Activated T-cell treated with anti-CD3 and anti-CD28 coated beads for 1 hour (primary cell): ENCODE data around the gene TNNI3K.

ENCODE experiments used
- DNase-seq: peaks from one replicate; pipeline ENCODE4 v3.0.0-alpha.2; 2020; ENCODE audit warnings: low read depth

Gene TNNI3K

GRCh38 chr1:74434321-74434720 is 199.1 kb downstream of the TNNI3K start:
- DNase-seq: no peak

- DNase-seq: no peak
Observed at GRCh38 chr1:74436078-74436477, 200.9 kb downstream of the TNNI3K start.

GRCh38 chr1:74437035-74437434 is 201.8 kb downstream of the TNNI3K start:
- DNase-seq: no peak

GRCh38 chr1:74452035-74452434 is 216.8 kb downstream of the TNNI3K start:
- no peak for DNase-seq

GRCh38 chr1:74453277-74453676 is 218.1 kb downstream of the TNNI3K start:
- no peak for DNase-seq

- DNase-seq: no peak
Observed at GRCh38 chr1:74455390-74455789, 220.2 kb downstream of the TNNI3K start.

- DNase-seq: no peak
Observed at GRCh38 chr1:74457253-74457652, 222.1 kb downstream of the TNNI3K start.

- DNase-seq: no peak
Observed at GRCh38 chr1:74463333-74463988, 228.3 kb downstream of the TNNI3K start.

GRCh38 chr1:74464037-74464436 is 228.8 kb downstream of the TNNI3K start:
- no peak for DNase-seq

GRCh38 chr1:74465193-74465681 is 230.1 kb downstream of the TNNI3K start:
- DNase-seq: no peak

- DNase-seq: no peak
Observed at GRCh38 chr1:74467786-74468377, 232.7 kb downstream of the TNNI3K start.

GRCh38 chr1:74468982-74469603 is 233.9 kb downstream of the TNNI3K start:
- no peak for DNase-seq

GRCh38 chr1:74470251-74470650 is 235.1 kb downstream of the TNNI3K start:
- DNase-seq: no peak

GRCh38 chr1:74470936-74471335 is 235.7 kb downstream of the TNNI3K start:
- DNase-seq: no peak

- DNase-seq: no peak
Observed at GRCh38 chr1:74471470-74471869, 236.3 kb downstream of the TNNI3K start.

GRCh38 chr1:74474585-74474984 is 239.4 kb downstream of the TNNI3K start:
- no peak for DNase-seq

- no peak for DNase-seq
Observed at GRCh38 chr1:74478979-74479378, 243.8 kb downstream of the TNNI3K start.

- DNase-seq: no peak
Observed at GRCh38 chr1:74480068-74480467, 244.9 kb downstream of the TNNI3K start.

- no peak for DNase-seq
Observed at GRCh38 chr1:74481607-74482006, 246.4 kb downstream of the TNNI3K start.

- DNase-seq: no peak
Observed at GRCh38 chr1:74485622-74486021, 250.4 kb downstream of the TNNI3K start.

GRCh38 chr1:74486036-74486435 is 250.8 kb downstream of the TNNI3K start:
- DNase-seq: no peak

- DNase-seq: no peak
Observed at GRCh38 chr1:74496669-74497068, 261.5 kb downstream of the TNNI3K start.

- DNase-seq: no peak
Observed at GRCh38 chr1:74498901-74499300, 263.7 kb downstream of the TNNI3K start.
